Progenitor cell of endocrine pancreas (in vitro differentiated cells): ENCODE data around the gene DNAH8. TPM values are rescaled to one million over a fixed set of nuclear protein-coding genes. Genes with fewer than 3 reads are reported as not detected.
A peak's percentile ranks its signal among the peaks of the same experiment; 100 is the strongest.
"Not testable (repeated sequence)": the region's sequence is repeated elsewhere in the genome, so short reads cannot be mapped to it uniquely, and the experiment has no call there.

Source experiments
- DNase-seq: peaks from one replicate; pipeline ENCODE4 v3.0.0; 2021; ENCODE audit warnings: low spot score; ENCODE audit not compliant: unreplicated experiment
- H3K27ac Mint-ChIP-seq: 2 replicates; pipeline ENCODE4 v1.8.0; 2021; ENCODE audit warnings: mild to moderate bottlenecking, moderate library complexity, mixed read lengths
- H3K27me3 Mint-ChIP-seq: 2 replicates; pipeline ENCODE4 v1.8.0; 2021; ENCODE audit warnings: mixed read lengths
- H3K36me3 Mint-ChIP-seq: 2 replicates; pipeline ENCODE4 v1.8.0; 2022; ENCODE audit warnings: mixed read lengths; ENCODE audit not compliant: insufficient read depth
- H3K4me1 Mint-ChIP-seq: 2 replicates; pipeline ENCODE4 v1.8.0; 2021; ENCODE audit warnings: low read depth, mixed read lengths
- H3K4me3 Mint-ChIP-seq: 2 replicates; pipeline ENCODE4 v1.8.0; 2021; ENCODE audit warnings: low read depth, mild to moderate bottlenecking, moderate library complexity, mixed read lengths
- H3K9me3 Mint-ChIP-seq: 2 replicates; pipeline ENCODE4 v1.8.0; 2021; ENCODE audit warnings: low read depth, mixed read lengths
- total RNA-seq: library from RNA; stranded (reverse); gene quantifications from 2 replicates; pipeline ENCODE4 v1.2.1, GENCODE V29; 2021
- TF ChIP-seq, protein P1 (sequence below): fragments of 200-600 bp; sonication (generic); IDR thresholded peaks from one replicate; pipeline ENCODE4 v1.5.0; 2021; ENCODE audit warnings: antibody characterized with exemption, mild to moderate bottlenecking; ENCODE audit not compliant: unreplicated experiment

The DNAH8 gene
- total RNA-seq, 1 donor from 2014 or later: 0.12 TPM

DNA sequence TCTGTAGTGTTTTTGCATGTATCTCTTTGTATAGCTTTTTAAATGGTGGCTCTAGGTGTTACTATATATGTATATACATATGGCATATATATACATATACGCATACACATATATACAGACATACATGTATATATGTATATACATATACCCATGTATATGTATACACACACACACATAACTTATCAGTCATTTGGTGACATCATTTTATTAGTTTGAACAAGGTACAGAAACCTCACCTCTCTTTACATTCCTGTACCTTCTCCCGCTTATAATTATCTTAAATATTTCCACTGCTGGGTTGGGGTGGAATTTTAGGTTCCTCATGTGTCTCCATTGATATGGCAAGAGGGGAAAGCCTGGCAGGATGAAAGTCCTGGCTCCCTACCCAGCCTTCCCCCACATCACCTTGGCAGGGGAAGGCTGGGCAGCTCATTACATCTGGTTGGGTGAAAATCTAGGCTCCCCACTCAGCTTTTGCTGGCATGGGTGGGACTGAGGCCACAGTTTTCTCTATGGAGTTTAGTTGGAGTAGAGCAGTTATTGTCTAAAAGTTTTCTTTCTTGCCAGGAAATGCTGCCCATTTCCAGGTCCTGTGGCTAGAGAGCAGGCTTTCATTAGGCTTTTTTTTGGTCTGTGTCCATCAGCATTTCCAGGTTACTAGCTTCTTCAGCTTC is 19.7 kb upstream of the DNAH8 start:
- TF ChIP-seq, protein P1, sequence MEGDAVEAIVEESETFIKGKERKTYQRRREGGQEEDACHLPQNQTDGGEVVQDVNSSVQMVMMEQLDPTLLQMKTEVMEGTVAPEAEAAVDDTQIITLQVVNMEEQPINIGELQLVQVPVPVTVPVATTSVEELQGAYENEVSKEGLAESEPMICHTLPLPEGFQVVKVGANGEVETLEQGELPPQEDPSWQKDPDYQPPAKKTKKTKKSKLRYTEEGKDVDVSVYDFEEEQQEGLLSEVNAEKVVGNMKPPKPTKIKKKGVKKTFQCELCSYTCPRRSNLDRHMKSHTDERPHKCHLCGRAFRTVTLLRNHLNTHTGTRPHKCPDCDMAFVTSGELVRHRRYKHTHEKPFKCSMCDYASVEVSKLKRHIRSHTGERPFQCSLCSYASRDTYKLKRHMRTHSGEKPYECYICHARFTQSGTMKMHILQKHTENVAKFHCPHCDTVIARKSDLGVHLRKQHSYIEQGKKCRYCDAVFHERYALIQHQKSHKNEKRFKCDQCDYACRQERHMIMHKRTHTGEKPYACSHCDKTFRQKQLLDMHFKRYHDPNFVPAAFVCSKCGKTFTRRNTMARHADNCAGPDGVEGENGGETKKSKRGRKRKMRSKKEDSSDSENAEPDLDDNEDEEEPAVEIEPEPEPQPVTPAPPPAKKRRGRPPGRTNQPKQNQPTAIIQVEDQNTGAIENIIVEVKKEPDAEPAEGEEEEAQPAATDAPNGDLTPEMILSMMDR: no peak
- Mint-ChIP-seq H3K27me3 (no peaks in the 10 kb centered on the region), H3K36me3 (peaks cover 26% of the 10 kb centered on the region), H3K27ac (no peak overlapping the region), H3K9me3 (peaks cover 13% of the 10 kb centered on the region), H3K4me3 (no peak overlapping the region), H3K4me1 (no peaks in the 10 kb centered on the region)
- DNase-seq: no peak

DNA sequence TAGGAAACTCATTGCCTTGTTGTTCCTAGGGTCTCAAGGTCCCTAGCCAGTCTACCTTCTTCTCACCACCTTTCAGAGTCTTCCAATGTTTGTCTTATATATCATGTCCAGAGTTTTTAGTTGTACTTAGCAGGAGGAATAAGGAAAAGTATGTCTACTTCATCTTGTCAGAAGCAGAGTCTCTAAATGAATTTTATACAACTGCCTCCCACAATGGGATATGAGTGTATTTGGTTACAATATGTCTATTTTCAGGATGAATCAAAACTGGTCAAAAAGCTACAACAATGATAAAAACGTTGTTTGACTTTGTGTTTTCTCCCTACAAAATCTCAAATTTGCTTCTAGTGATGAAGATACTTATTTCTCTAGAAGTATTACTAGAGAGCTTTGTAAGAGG is 19.2 kb upstream of the DNAH8 start:
- no peaks in the 10 kb centered on the region for H3K27me3 Mint-ChIP-seq
- H3K4me1 Mint-ChIP-seq: no peaks in the 10 kb centered on the region
- TF ChIP-seq, protein P1: no peak
- no peak overlapping the region for H3K27ac Mint-ChIP-seq
- no peak overlapping the region for H3K4me3 Mint-ChIP-seq
- H3K9me3 Mint-ChIP-seq: peaks cover 14% of the 10 kb centered on the region
- peaks cover 30% of the 10 kb centered on the region for H3K36me3 Mint-ChIP-seq
- DNase-seq: no peak

DNA sequence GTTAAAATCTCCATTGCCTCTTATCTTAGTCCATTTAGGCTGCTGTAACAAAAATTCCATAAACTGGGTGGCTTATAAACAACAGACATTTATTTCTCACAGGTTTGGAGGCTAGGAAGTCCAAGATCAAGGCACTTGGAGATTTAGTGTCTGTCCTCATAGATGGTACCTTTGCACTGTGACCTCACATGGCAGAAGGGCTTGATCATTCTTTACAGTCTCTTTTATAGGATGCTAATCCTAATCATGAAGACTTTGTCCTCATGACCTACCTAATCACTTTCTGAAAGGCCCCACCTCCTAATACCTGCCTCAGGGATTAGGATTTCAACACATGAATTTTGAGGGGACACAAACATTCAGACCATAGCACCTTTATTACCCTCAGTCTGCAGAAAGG is 18.8 kb upstream of the DNAH8 start:
- Mint-ChIP-seq H3K9me3 (peaks cover 14% of the 10 kb centered on the region), H3K36me3 (peaks cover 33% of the 10 kb centered on the region), H3K27ac (no peak overlapping the region), H3K27me3 (no peaks in the 10 kb centered on the region), H3K4me1 (no peaks in the 10 kb centered on the region), H3K4me3 (no peak overlapping the region)
- TF ChIP-seq, protein P1: no peak
- no peak for DNase-seq

DNA sequence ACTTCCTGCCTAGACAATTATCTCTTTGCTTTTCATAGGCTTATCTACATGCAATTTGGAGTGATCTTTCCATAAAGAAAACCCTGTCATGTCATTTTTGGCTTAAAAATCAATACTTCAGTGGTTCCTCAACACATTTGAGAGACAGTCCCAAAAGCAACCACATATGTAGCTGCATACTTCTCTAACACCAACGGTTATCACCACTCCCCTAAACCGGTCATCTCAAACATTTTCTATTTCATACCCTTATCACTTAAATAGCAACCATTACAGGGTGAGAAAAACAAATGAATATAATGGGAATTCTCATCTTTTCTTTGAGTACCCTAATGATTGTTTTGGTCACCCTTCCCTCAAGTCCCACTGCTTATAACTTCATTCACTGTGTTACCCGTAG is 17.3 kb upstream of the DNAH8 start:
- no peaks in the 10 kb centered on the region for H3K27me3 Mint-ChIP-seq
- H3K4me1 Mint-ChIP-seq: peaks cover 6% of the 10 kb centered on the region
- H3K9me3 Mint-ChIP-seq: peaks cover 17% of the 10 kb centered on the region
- H3K36me3 Mint-ChIP-seq: peaks cover 37% of the 10 kb centered on the region
- DNase-seq: no peak
- no peak overlapping the region for H3K27ac Mint-ChIP-seq
- H3K4me3 Mint-ChIP-seq: no peak overlapping the region
- TF ChIP-seq, protein P1: no peak

DNA sequence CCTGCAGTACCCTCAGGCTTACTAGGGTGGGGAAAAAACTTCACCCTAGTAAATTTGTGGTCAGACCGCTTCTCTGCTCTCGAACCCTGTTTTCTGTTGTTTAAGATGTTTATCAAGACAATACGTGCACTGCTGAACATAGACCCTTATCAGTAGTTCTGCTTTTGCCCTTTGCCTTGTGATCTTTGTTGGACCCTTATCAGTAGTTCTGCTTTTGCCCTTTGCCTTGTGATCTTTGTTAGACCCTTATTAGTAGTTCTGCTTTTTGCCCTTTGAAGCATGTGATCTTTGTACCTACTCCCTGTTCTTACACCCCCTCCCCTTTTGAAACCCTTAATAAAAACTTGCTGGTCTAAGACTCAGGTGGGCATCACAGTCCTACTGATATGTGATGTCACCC is 15.4 kb upstream of the DNAH8 start:
- H3K27ac Mint-ChIP-seq, DNase-seq, H3K4me1 Mint-ChIP-seq, H3K27me3 Mint-ChIP-seq, H3K4me3 Mint-ChIP-seq: not testable (repeated sequence)
- H3K36me3 Mint-ChIP-seq: peaks cover 31% of the 10 kb centered on the region
- peaks cover 12% of the 10 kb centered on the region for H3K9me3 Mint-ChIP-seq

DNA sequence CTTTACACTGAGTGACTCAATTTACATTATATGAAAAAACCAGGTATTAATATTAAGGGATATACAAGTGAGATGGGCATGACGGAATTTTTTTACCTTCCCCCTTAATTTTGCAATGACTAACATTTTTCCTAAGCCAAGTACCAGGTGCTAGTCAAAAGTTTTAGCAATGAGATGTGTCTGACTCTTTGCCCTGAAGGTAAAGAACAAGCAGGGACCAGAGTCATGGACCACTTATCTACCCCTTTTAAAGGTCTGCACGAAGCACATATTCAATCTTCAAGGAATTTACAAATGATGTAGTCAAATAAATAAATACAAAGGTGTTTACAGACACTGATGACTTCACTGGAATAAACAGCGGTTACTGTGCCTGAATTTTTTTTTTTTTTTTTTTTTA is 13.6 kb upstream of the DNAH8 start:
- Mint-ChIP-seq H3K27ac (no peak overlapping the region), H3K9me3 (peaks cover 11% of the 10 kb centered on the region), H3K4me3 (peak overlapping the region; percentile 85), H3K27me3 (no peaks in the 10 kb centered on the region), H3K4me1 (peaks cover 8% of the 10 kb centered on the region), H3K36me3 (peaks cover 27% of the 10 kb centered on the region)
- TF ChIP-seq, protein P1: no peak
- DNase-seq: no peak
